K562 (cell line): ENCODE measurements around the gene KANK2. TPM values are rescaled to one million over a fixed set of nuclear protein-coding genes. Genes with fewer than 3 reads are reported as not detected.

Experiments
- ATAC-seq: fragments of 200-7000 bp; cut with Tn5 transposase; 3 replicates; pipeline ENCODE4 v1.9.1; 2020; ENCODE audit warnings: moderate library complexity
- BruUV-seq: library from RNA; stranded (reverse); fragments of 400-500 nt; replicated peaks from 2 replicates; lab custom pipeline; 2021; lab: Mats Ljungman, UMichigan
- CTCF ChIA-PET: fragments of 300-600 bp; formaldehyde crosslinking; extraction: SDS; loops from one replicate; lab custom pipeline; 2021; ENCODE audit warnings: low intra/inter-chr PET ratio; lab: Yijun Ruan, JAX
- POLR2A ChIA-PET: fragments of 300-600, 350-650 bp; sonication (Branson Sonifier 250); formaldehyde crosslinking; extraction: SDS; loops from one replicate; lab custom pipeline; 2021; ENCODE audit warnings: antibody characterized with exemption, inconsistent platforms; lab: Yijun Ruan, JAX
- DNase-seq, 4 experiments: peaks; one replicate each; pipeline versions ENCODE4 v3.0.0 to v3.0.0-alpha.2; 2011 to 2018; ENCODE audit warnings: low spot score in 3 of 4, mixed read lengths in 3 of 4; ENCODE audit errors: extremely low read depth in 1 of 4
- FAIRE-seq: peaks from 2 replicates; lab custom pipeline; 2011; peaks lifted over from hg19 to GRCh38; lab: Jason Lieb, UNC
- H2AFZ ChIP-seq: 2 replicates; pipeline ENCODE4 v1.6.0; 2011; ENCODE audit warnings: low read depth, low read length, control low read depth, inconsistent platforms
- H3K27ac ChIP-seq: fragments of 200-600 bp; 3 replicates; pipeline ENCODE4 v1.8.0; 2011; ENCODE audit warnings: low read depth, mild to moderate bottlenecking, control low read depth, inconsistent platforms, low read length, moderate library complexity, mixed read lengths; ENCODE audit errors: extremely low read depth
- H3K27me3 ChIP-seq, 2 experiments: fragments of 300-600 bp in 1 of 2; 2 replicates in 1 of 2; 3 replicates in 1 of 2; pipeline versions ENCODE4 v1.6.0 to v1.8.0; 2011; ENCODE audit warnings: inconsistent platforms in 2 of 2, low read length in 2 of 2, mild to moderate bottlenecking in 1 of 2, mixed read lengths in 1 of 2, moderate library complexity in 1 of 2; ENCODE audit not compliant: control insufficient read depth in 2 of 2, insufficient read depth in 2 of 2
- H3K36me3 ChIP-seq: fragments of 300-600 bp; 3 replicates; pipeline ENCODE4 v1.8.0; 2011; ENCODE audit warnings: mild to moderate bottlenecking, low read length, inconsistent platforms; ENCODE audit not compliant: control insufficient read depth, insufficient read depth
- H3K4me1 ChIP-seq, 2 experiments: fragments of 200-600 bp in 1 of 2; replicated peaks in 1 of 2; 2 replicates in 1 of 2; 3 replicates in 1 of 2; pipeline versions ENCODE4 v1.5.1 to v1.8.0; 2011; ENCODE audit warnings: inconsistent platforms in 2 of 2, low read length in 2 of 2, mild to moderate bottlenecking in 1 of 2, mixed read lengths in 1 of 2, moderate library complexity in 1 of 2; ENCODE audit not compliant: control insufficient read depth in 2 of 2, insufficient read depth in 2 of 2
- H3K4me2 ChIP-seq: 2 replicates; pipeline ENCODE4 v1.6.1; 2011; ENCODE audit warnings: low read length, control low read depth, inconsistent platforms, mixed read lengths; ENCODE audit not compliant: insufficient read depth
- H3K4me3 ChIP-seq: fragments of 200-600 bp; sonication (generic), shearing (Covaris generic); 2 replicates; pipeline ENCODE4 v1.5.1; 2016; ENCODE audit warnings: control low read depth, inconsistent platforms
- H3K79me2 ChIP-seq: fragments of 200-600 bp; 3 replicates; pipeline ENCODE4 v1.8.0; 2011; ENCODE audit warnings: low read length, inconsistent platforms; ENCODE audit not compliant: control insufficient read depth, insufficient read depth
- H3K9ac ChIP-seq, 2 experiments: 2 replicates each; pipeline versions ENCODE4 v1.6.0 to v1.6.1; 2011; ENCODE audit warnings: low read depth in 2 of 2, low read length in 2 of 2, control low read depth in 1 of 2, inconsistent platforms in 1 of 2, mild to moderate bottlenecking in 1 of 2, mixed read lengths in 1 of 2; ENCODE audit not compliant: insufficient read depth in 1 of 2
- H3K9me1 ChIP-seq: one replicate; pipeline ENCODE4 v1.6.0; 2011; ENCODE audit warnings: inconsistent platforms, mild to moderate bottlenecking, low read length, moderate library complexity; ENCODE audit not compliant: control insufficient read depth, insufficient read depth
- H3K9me3 ChIP-seq: replicated peaks from 2 replicates; pipeline ENCODE4 v1.5.1; 2011; ENCODE audit warnings: low read depth, low read length, inconsistent platforms; ENCODE audit not compliant: control insufficient read depth, insufficient read depth
- H4K20me1 ChIP-seq: replicated peaks from 2 replicates; pipeline ENCODE4 v1.6.1; 2011; ENCODE audit warnings: low read length, inconsistent platforms, mixed read lengths; ENCODE audit not compliant: control insufficient read depth, insufficient read depth
- E2F4 ChIP-seq: sonication (generic); formaldehyde crosslinking; IDR thresholded peaks from 2 replicates; pipeline ENCODE4 v1.8.0; 2022; ENCODE audit warnings: mild to moderate bottlenecking, low read depth, missing genetic modification reagents
- KDM1A ChIP-seq, 2 experiments: fragments of 450-650 bp; IDR thresholded peaks; 2 replicates each; pipeline ENCODE4 v1.6.1; 2016; ENCODE audit warnings: mild to moderate bottlenecking in 2 of 2
- KDM5B ChIP-seq: fragments of 200-600 bp; sonication (generic); IDR thresholded peaks from 2 replicates; pipeline ENCODE4 v1.6.1; 2012; ENCODE audit warnings: low read depth, mild to moderate bottlenecking, moderate library complexity, low read length, control low read depth, inconsistent platforms; ENCODE audit not compliant: insufficient replicate concordance
- MBD2 ChIP-seq: sonication (generic); IDR thresholded peaks from 2 replicates; pipeline ENCODE4 v1.6.1; 2016; ENCODE audit warnings: low read depth, borderline replicate concordance
- PURB ChIP-seq: sonication (generic); formaldehyde crosslinking; IDR thresholded peaks from 2 replicates; pipeline ENCODE4 v1.9.0; 2021; ENCODE audit warnings: low read depth, mild to moderate bottlenecking, missing genetic modification reagents
- RBM14 ChIP-seq: fragments of 200-400 bp; formaldehyde crosslinking; IDR thresholded peaks from 2 replicates; pipeline ENCODE4 v1.6.1; 2018; ENCODE audit warnings: low read depth, mild to moderate bottlenecking, low read length, moderate library complexity, borderline replicate concordance; ENCODE audit not compliant: insufficient read depth
- ZNF175 ChIP-seq: fragments of 200-800 bp; sonication (Bioruptor generic); IDR thresholded peaks from 2 replicates; pipeline ENCODE4 v1.6.1; 2016; ENCODE audit warnings: low read depth, mild to moderate bottlenecking, missing genetic modification characterization, missing compliant biosample characterization
- ZNF184 ChIP-seq: sonication (generic); formaldehyde crosslinking; IDR thresholded peaks from 2 replicates; pipeline ENCODE4 v1.5.0; 2020; ENCODE audit warnings: missing genetic modification reagents
- ZNF57 ChIP-seq: fragments of 450-650 bp; formaldehyde crosslinking; IDR thresholded peaks from 2 replicates; pipeline ENCODE4 v1.4.0; 2020; ENCODE audit warnings: mild to moderate bottlenecking, moderate library complexity
- WGBS: fragments of 100-300 bp; shearing (Covaris generic); methylation state at CpG from one replicate; pipeline ENCODE4 v1.1.6; 2016; ENCODE audit warnings: low coverage, mixed read lengths; ENCODE audit not compliant: insufficient coverage; ENCODE audit errors: missing lambda C conversion rate; 5-methylcytosine and 5-hydroxymethylcytosine counted together
- in situ Hi-C: fragments of 300-500 bp; cut with MboI; formaldehyde crosslinking; loops from 4 replicates; pipeline ENCODE4 v1.15.0; 2018; ENCODE audit warnings: inconsistent platforms, mixed read lengths
- intact Hi-C: fragments of 100-400 bp; cut with micrococcal nuclease; formaldehyde crosslinking; loops from 2 replicates; pipeline ENCODE4 v1.14.2; 2022
- polyA plus RNA-seq, 8 experiments: library from polyadenylated mRNA; depleted of rRNA in 4 of 8; stranded (reverse) in 5 of 8; unstranded in 3 of 8; fragments of >200 nt; fragmentation: Nextera tagmentation in 2 of 8; fragmentation: Illumina TruSeq in 1 of 8; extraction: Ambion mirVana in 2 of 8; extraction: Trizol in 1 of 8; gene quantifications; 2 replicates each; pipeline versions ENCODE4 v1.2.1 to v1.2.3, GENCODE V29; 2011 to 2014; ENCODE audit warnings: inconsistent platforms in 1 of 8, missing spikeins in 1 of 8
- total RNA-seq, 7 experiments: library from RNA; depleted of rRNA in 6 of 7; stranded (reverse); fragments of >200 nt in 6 of 7; fragmentation: Illumina TruSeq in 2 of 7; extraction: Trizol in 2 of 7; gene quantifications; 2 replicates each; pipeline versions ENCODE4 v1.2.1 to v1.2.3, GENCODE V29; 2011 to 2021; ENCODE audit warnings: low replicate concordance in 1 of 7

KANK2 gene
- total and polyA plus RNA-seq, 9 of the 15 experiments (the other 6 are each of a cell fraction or from before 2014, with no cell fraction given) = 4.4 to 47.8 (median 21.3) TPM

- TF ChIP-seq E2F4 (no peak), ZNF184 (CRISPR knock-in tag) (no peak), PURB (CRISPR knock-in tag) (no peak), MBD2 (no peak), KDM5B (no peak), ZNF57 (no peak), ZNF175 (CRISPR knock-in tag) (no peak)
Measured at GRCh38 chr19:11233073-11233472, 35.7 kb upstream of the KANK2 start (continued).

DNA sequence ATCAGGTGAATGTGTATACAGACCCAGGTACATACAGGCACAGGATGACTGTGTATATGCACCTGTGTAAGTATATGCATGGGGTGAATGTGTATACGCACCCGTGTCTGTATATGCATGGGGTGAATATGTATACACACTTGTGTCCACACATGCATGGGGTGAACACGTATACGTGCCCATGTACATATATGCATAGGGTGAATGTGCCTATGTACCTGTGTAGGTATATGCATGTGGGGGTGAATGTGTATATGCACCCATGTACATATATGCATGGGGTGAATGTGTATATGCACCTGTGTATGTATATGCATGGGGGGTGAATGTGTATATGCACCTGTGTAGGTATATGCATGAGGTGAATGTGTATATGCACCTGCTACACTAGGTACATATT, 35.2 kb upstream of the KANK2 start:
- 81% methylated on average over 4 of the region's 4 CpGs for WGBS
- FAIRE-seq (no peak), DNase-seq (no peak), ATAC-seq (no peak)
- H3K27me3 ChIP-seq = no peaks in the 10 kb centered on the region
- intact Hi-C loops (no loop called here), in situ Hi-C loops (no loop called here)
- 0 out of 3 replicates have a peak, but pooled peaks cover 3% of the 10 kb centered on the region for H3K36me3 ChIP-seq
- H3K9me3 ChIP-seq = no peaks in the 10 kb centered on the region
- TF ChIP-seq KDM1A (IDR thresholded peaks at IDR 0.05) = peak in 1 of 2 experiments; percentile 86; a peak in 2 of 4 replicates
- no peak for TF ChIP-seq RBM14
- ChIA-PET CTCF (no interaction called here), POLR2A (no interaction called here)
- no peaks in the 10 kb centered on the region for H3K79me2 ChIP-seq
- H3K4me1 ChIP-seq = peaks cover 3 to 18% of the 10 kb centered on the region in 2 experiments; a peak in 3 of 5 replicates
- no peaks in the 10 kb centered on the region for H4K20me1 ChIP-seq
- H3K9me1 ChIP-seq = no peaks in the 10 kb centered on the region
- H3K9ac ChIP-seq = no peak overlapping the region
- no peak overlapping the region for H2AFZ ChIP-seq
- no peak overlapping the region for H3K4me3 ChIP-seq
- no TSS peak for BruUV-seq
- no peak overlapping the region for H3K27ac ChIP-seq
- H3K4me2 ChIP-seq = no peak overlapping the region
